HG02870 (cell line): ENCODE results near the gene ITPK1.

ENCODE experiments used
- ATAC-seq: cut with Tn5 transposase; IDR thresholded peaks from one replicate; pipeline ENCODE4 v1.9.1; 2021; ENCODE audit warnings: mild to moderate bottlenecking, moderate library complexity; ENCODE audit not compliant: unreplicated experiment

ITPK1 gene

GRCh38 chr14:93012506-93012905 lies 103.2 kb downstream of the ITPK1 start:
- ATAC-seq, result no peak

GRCh38 chr14:93011650-93012325 lies 103.9 kb downstream of the ITPK1 start:
- no peak for ATAC-seq

DNA sequence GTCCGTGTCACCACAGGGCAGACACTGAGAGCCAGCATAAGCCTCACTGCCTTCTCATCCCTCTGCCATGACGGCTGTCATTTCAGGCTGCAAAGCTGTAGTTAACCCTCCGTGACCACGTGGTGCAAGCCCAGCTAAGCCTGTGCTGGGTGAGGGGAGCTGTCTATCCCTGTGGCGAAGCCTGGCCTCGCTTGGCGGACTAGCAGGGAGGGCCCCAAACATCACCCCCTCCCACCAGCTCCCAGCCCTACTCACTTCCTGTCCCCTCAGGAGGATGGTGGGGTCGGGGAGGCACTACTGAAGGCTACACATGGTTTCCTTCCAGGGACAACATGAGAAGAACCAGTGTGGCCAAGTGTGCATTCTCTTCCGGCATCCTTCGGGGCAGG lies 104.6 kb downstream of the ITPK1 start:
- no peak for ATAC-seq

DNA sequence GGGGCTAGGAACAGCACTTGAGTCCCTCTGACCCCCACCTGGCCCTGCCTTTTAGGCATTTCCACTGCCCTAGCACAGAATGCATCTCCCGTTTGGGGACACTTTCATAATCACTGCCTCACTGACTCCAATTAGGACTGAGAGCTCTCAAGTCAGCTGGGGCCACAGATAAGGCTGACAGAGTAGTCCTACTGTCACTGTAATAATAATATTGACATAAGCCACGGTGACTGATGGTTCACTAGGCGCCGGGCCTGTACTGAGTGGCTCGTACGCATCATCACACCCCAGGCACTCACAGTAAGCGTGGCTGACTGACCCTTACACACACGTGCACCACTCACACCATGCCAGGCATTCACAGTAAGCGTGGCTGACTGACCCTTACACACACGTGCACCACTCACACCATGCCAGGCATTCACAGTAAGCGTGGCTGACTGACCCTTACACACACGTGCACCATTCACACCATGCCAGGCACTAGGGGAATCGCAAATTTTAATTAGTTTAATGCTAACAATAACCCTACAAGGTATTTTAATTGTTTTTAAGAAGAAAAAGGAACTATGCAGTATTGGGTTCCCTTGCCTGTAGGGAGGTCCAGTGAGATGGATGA lies 105.1 kb downstream of the ITPK1 start:
- ATAC-seq, result no peak

DNA sequence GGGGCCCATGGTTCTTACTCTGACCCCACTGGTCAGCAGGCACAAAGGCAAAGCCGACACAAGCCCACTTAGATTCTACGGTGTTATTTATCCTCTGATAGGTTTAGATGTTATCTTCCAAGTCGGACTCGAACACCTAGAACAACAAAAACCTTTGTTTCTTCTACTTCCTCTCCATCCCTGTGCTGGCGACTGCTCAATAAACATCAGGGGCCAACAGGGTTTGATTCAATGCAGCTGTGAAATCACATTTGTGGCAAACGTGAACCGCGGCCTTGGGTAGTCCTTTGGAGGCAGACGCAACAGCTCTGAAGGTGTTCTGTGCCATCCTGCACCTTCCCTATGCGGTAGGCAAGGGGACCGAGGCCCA lies 105.6 kb downstream of the ITPK1 start:
- no peak for ATAC-seq

DNA sequence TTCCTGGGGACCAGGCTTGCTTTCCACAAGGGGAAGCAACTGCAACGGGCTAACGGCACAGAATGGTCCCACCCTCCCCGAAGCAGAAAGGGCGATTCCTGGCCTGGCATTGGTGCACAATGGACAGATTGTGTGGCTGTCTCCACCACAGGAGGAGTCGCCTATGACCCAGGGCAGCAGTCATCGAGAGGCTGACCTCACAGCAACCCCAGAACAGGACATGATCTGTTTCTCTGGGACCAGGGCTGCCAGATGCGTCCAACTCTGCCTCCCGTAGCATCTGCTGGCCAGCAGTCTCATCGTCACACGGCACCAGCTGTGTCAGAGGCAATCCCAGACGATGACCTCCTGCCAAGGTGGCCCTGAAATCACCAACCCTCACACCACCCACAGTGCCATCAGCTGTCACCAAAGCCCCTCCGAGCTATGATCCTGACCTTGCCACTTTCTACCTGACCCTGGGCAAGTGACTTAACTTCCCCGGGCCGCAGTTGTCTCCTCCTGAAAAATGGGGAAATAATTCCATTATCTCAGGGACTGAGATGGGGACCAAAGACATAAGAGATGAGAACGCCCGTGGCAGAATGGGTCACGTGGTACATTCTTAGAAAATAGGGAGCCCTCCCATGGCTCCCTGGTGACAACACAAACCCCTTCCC lies 106.1 kb downstream of the ITPK1 start:
- ATAC-seq, result no peak

GRCh38 chr14:93008381-93008780 lies 107.3 kb downstream of the ITPK1 start:
- no peak for ATAC-seq

DNA sequence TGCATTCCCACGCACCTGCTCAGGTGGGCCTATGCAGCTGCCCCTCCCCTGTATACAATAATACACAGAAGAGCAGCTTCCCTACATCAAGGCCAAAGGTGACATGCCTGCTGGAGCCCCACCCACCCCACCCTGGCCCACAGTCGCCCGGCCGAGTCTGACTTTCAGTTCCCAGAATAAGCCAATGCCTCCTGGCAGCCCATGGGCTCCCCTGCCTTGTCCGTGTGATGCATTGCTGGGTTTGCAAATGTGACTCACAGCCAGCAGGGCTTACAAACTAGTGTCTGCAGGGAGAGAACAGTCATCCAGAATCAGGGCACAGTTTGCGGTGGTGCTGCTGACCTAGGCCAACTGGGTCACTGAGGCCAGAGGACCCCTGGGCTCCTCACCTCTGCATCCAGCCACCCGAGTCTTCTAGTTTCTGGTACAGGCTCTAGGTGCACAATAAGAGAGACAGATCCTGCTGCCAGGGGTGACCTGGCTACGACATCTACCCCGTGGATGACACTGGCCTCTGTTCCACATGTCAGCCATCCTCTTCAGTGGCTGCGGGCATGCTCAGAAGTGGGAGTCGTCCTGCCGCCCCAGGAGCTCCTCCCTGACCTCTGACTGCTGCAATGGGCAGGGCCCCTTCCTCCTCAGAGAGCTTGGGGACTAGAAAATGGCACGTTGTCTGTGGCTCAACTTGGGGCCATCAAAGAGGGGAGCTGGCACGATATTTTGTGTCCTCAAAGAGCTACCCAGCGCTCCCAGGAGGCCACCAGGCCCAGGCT lies 108.3 kb downstream of the ITPK1 start:
- ATAC-seq, result no peak

DNA sequence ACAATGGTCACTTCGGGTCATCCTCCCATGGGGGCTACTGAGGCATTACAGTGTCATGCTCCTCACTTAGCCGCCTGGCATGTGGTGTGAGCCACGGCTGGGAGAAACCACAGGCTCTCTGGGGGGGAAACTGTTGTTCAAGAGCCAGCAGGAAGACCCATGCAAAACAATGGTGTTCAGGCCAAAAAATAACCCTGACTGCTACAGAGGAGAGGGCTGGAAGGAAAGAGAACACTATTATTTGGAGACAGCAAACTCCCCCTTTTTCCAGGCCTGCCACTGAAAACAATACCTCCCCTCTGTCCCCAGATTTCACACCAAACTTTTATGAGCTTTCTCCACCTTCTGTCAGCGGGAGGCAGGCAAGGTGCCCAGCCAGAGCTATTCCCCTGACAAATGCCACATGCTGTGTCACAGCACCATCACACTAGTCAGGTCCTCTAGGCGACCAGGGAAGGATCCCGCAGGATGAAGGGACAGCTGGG lies 109.1 kb downstream of the ITPK1 start:
- no peak for ATAC-seq

DNA sequence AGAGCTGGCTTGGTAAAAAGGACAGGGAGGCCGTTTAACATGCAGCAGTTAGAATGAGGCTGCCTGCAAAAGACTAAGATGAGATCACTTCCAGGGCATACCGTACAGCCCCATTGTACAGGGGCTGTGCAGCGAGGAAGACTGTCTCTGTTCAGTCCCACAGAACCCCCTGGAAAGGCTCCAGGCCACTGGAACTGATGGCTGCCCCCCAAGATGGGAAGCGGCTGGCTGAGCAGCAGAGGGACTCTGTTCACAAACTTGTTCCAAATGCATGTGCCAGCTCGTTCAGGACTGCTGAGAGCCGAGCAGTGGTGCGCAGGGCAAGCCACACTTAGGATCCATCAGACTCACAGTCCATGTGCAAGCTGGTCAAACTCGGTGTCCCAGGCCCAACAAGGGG lies 109.9 kb downstream of the ITPK1 start:
- no peak for ATAC-seq

- no peak for ATAC-seq
Observed at GRCh38 chr14:93005135-93005813, 110.5 kb downstream of the ITPK1 start.

DNA sequence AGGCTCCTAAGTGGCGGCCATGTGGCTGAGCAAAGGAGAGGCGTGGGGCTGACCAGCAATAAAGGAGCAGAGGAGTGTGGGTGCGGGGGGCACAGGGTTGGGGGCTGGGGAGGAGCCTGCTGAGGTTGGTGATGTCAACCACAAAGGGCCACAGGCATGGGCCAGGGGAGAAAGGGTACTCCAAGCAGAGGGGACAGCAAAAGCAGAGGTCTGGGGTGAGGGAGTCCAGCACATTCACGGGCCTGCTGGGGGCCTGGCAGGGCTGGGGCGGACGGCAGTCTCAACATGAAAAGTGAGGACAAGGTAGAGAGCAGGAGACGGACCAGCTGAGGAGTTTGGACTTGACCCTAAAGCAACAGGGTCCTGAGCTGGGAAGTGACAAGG lies 111.0 kb downstream of the ITPK1 start:
- no peak for ATAC-seq

- ATAC-seq, result no peak
Observed at GRCh38 chr14:93003945-93004698, 111.6 kb downstream of the ITPK1 start.

- ATAC-seq, result no peak
Observed at GRCh38 chr14:93002851-93003298, 112.8 kb downstream of the ITPK1 start.

DNA sequence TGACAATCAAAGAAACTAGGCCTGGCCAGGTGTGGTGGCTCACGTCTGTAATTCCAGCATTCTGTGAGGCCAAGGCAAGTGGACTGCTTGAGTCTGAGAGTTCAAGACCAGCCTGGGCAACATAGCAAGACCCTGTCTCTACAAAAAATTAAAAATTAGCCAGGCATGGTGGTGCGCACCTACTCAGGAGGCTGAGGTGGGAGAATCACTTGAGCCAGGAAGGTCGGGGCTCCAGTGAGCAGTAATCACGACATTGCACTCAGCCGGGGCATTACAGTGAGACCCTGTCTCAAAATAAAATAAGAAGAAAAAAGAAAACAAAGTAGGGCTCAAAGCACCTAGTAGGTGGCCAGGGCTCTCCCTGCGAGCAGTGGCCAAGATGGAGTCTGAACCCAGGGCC lies 113.7 kb downstream of the ITPK1 start:
- ATAC-seq, result no peak

DNA sequence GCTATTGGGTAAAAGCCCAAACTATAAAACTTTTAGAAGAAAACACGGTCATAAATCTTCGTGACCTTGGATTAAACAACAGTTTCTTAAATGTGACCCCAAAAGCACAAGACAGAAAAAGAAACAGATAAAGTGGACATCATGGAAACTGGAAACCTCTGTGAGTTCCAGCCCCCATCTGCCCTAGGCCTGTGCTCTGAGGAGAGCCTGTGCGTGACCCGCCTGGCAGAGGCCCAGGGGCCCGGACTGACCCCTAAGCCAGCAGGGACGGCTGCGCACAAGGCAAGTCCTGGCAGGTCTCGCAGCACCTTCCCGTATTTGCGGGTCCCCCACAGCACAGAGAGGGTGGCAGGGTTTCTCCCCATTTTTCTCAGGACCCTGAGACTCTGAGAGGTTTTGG lies 116.8 kb downstream of the ITPK1 start:
- no peak for ATAC-seq

- no peak for ATAC-seq
Observed at GRCh38 chr14:92997343-92998061, 118.2 kb downstream of the ITPK1 start.

DNA sequence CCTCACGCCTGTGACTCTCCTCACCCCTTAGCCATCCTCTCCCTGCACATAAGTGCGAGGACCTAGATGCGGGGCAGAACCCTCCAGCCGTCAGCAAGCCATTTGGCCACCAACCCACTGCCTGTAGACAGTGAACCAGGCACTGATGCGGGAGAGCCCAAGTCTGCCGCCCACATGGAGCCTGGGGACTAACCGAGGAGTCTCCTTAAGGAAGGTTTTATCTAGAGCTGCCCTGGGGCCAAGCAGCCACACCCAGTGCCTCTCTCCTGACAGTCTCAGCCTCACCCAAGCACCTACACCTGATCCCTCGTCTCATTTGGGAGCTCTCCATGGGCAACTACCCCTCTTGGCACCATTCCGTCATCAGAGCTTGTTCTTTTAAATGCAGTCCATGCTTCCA lies 120.1 kb downstream of the ITPK1 start:
- no peak for ATAC-seq

DNA sequence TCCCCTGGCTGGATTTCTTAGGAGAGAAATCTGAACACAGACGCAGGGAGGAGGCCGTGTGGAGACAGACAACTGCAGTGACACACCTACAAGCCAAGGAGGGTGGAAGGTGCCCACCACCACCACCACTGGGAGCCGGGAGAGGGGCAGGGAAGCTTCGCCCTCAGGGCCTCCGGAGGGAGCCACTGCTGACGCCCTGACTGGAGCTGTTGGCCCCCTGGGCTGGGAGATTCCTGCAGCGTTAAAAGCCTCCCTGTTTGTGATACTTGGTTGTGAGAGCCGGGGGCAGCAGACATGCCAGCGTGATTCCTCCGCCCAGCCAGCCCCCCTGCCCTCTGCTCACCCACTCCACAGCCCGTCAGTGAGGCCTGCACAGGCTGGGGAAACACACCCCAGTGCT lies 120.8 kb downstream of the ITPK1 start:
- ATAC-seq, result no peak
